Astrocyte (in vitro differentiated cells and primary cell): ENCODE data around the gene LLPH. TPM values are rescaled to one million over a fixed set of nuclear protein-coding genes. Genes with fewer than 3 reads are reported as not detected.
A peak's percentile ranks its signal among the peaks of the same experiment; 100 is the strongest.

Experiments
- DNase-seq: peaks from one replicate; pipeline ENCODE4 v3.0.0-alpha.2; 2010; ENCODE audit warnings: low read depth
- FAIRE-seq: peaks from 2 replicates; lab custom pipeline; 2011; peaks lifted over from hg19 to GRCh38; lab: Jason Lieb, UNC
- H2AFZ ChIP-seq: 2 replicates; pipeline ENCODE4 v1.6.0; 2012; ENCODE audit warnings: low read depth, low read length, inconsistent platforms
- H3K27ac ChIP-seq: 2 replicates; pipeline ENCODE4 v1.5.1; 2011; ENCODE audit warnings: low read depth, low read length, inconsistent platforms
- H3K27me3 ChIP-seq: 2 replicates; pipeline ENCODE4 v1.6.0; 2011; ENCODE audit warnings: low read length, inconsistent platforms; ENCODE audit not compliant: insufficient read depth
- H3K36me3 ChIP-seq: 2 replicates; pipeline ENCODE4 v1.5.1; 2011; ENCODE audit warnings: low read length, inconsistent platforms; ENCODE audit not compliant: insufficient read depth
- H3K4me1 ChIP-seq: 2 replicates; pipeline ENCODE4 v1.5.1; 2011; ENCODE audit warnings: low read length, inconsistent platforms; ENCODE audit not compliant: insufficient read depth
- H3K4me2 ChIP-seq: 2 replicates; pipeline ENCODE4 v1.6.0; 2012; ENCODE audit warnings: low read length, inconsistent platforms
- H3K4me3 ChIP-seq: 2 replicates; pipeline ENCODE4 v1.5.1; 2011; ENCODE audit warnings: low read depth, mild to moderate bottlenecking, low read length, inconsistent platforms; ENCODE audit not compliant: insufficient read depth
- H3K79me2 ChIP-seq: 2 replicates; pipeline ENCODE4 v1.6.0; 2012; ENCODE audit warnings: mild to moderate bottlenecking, low read length, inconsistent platforms; ENCODE audit not compliant: insufficient read depth
- H3K9ac ChIP-seq: 2 replicates; pipeline ENCODE4 v1.6.0; 2012; ENCODE audit warnings: mild to moderate bottlenecking, low read length, inconsistent platforms
- H3K9me3 ChIP-seq: 2 replicates; pipeline ENCODE4 v1.5.1; 2012; ENCODE audit warnings: low read depth, mild to moderate bottlenecking, low read length, inconsistent platforms; ENCODE audit not compliant: insufficient read depth
- H4K20me1 ChIP-seq: 2 replicates; pipeline ENCODE4 v1.6.0; 2012; ENCODE audit warnings: low read length, inconsistent platforms; ENCODE audit not compliant: insufficient read depth
- H3K27ac Mint-ChIP-seq: one replicate; pipeline ENCODE4 v1.8.0; 2021; ENCODE audit warnings: mild to moderate bottlenecking, mixed read lengths; ENCODE audit not compliant: unreplicated experiment
- H3K27me3 Mint-ChIP-seq: one replicate; pipeline ENCODE4 v1.8.0; 2021; ENCODE audit warnings: low read depth, mixed read lengths; ENCODE audit not compliant: unreplicated experiment
- H3K36me3 Mint-ChIP-seq: one replicate; pipeline ENCODE4 v1.8.0; 2021; ENCODE audit warnings: low read depth, mixed read lengths; ENCODE audit not compliant: unreplicated experiment
- H3K4me1 Mint-ChIP-seq: one replicate; pipeline ENCODE4 v1.8.0; 2021; ENCODE audit warnings: low read depth, mixed read lengths; ENCODE audit not compliant: unreplicated experiment
- H3K4me3 Mint-ChIP-seq: one replicate; pipeline ENCODE4 v1.8.0; 2021; ENCODE audit warnings: mild to moderate bottlenecking, moderate library complexity, mixed read lengths; ENCODE audit not compliant: unreplicated experiment
- H3K9me3 Mint-ChIP-seq: one replicate; pipeline ENCODE4 v1.8.0; 2021; ENCODE audit warnings: mild to moderate bottlenecking, mixed read lengths; ENCODE audit not compliant: unreplicated experiment
- CTCF ChIP-seq: IDR thresholded peaks from 2 replicates; pipeline ENCODE4 v1.5.1; 2011; ENCODE audit warnings: low read depth, mild to moderate bottlenecking, inconsistent platforms, low read length, moderate library complexity; ENCODE audit not compliant: insufficient read depth
- EZH2 ChIP-seq: IDR thresholded peaks from 2 replicates; pipeline ENCODE4 v1.6.1; 2012; ENCODE audit warnings: mild to moderate bottlenecking, low read length, inconsistent platforms; ENCODE audit not compliant: insufficient read depth
- total RNA-seq: library from RNA; stranded (reverse); gene quantifications from 2 replicates; pipeline ENCODE4 v1.2.1, GENCODE V29; 2021

Gene LLPH
- total RNA-seq, 1 donor from 2014 or later: 37.3 TPM

DNA sequence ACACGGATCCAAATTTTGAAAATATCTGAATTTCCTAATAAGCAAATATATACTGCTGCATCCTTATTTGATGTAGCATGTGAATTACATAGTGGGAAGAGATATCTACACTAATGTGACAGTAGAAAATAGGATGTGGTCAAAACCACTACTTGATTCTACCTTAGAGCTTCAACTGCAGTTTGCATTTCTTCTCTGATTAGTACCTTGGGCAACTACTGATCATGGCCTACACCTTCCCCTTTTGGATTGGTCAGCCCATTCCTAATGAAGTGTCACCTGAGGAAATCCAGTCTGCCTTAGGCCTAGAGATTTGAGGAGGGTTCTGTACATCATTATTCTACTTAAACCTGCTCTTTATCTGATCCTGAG is 10.7 kb downstream of the LLPH start:
- Mint-ChIP-seq H3K36me3 (peaks cover 2% of the 10 kb centered on the region), H3K4me3 (peak overlapping the region; percentile 31), H3K27me3 (no peaks in the 10 kb centered on the region), H3K4me1 (no peaks in the 10 kb centered on the region), H3K9me3 (no peaks in the 10 kb centered on the region), H3K27ac (no peak overlapping the region)
- Histone ChIP-seq H4K20me1 (peaks cover 4% of the 10 kb centered on the region), H3K27ac (no peak overlapping the region), H3K36me3 (peaks cover 8% of the 10 kb centered on the region), H3K4me3 (no peak overlapping the region), H3K9ac (no peak overlapping the region), H2AFZ (no peak overlapping the region), H3K9me3 (no peaks in the 10 kb centered on the region), H3K4me1 (no peaks in the 10 kb centered on the region), H3K79me2 (peaks cover 8% of the 10 kb centered on the region), H3K4me2 (no peak overlapping the region), H3K27me3 (no peaks in the 10 kb centered on the region)
- DNase-seq: no peak
- no peak for TF ChIP-seq CTCF
- TF ChIP-seq EZH2: no peak
- no peak for FAIRE-seq

DNA sequence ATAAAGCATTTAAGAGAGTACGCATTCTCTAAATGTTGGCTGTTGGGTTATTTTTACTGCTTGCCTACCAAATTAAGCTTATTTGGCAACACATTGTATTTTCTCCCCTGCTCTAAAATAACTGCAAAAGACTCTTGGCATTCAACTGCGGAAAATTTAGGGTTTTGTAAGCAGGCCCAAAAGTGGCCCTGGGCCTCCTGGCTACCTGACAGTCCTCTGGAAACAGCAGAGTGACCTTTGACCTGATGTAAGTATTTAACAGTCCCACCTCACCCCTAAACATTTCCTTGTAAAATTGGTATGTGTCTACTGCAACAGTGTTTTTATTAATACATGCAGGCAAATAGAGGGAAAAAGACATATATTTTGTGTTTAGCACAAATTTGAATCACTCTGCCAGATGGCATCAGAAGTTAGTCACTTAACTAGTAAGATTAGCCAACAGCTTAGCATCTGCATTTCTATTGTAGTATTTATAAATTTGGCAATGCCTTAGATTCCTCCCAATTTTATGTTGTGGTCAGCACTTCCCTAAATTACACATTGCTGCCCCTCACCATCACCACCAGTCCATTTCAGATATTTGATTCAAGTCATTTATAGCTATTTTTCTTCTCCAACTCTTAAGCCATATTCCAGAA is 11.2 kb downstream of the LLPH start:
- DNase-seq (no peak), FAIRE-seq (no peak)
- no peaks in the 10 kb centered on the region for H4K20me1 ChIP-seq
- no peak overlapping the region for H2AFZ ChIP-seq
- H3K36me3 ChIP-seq: peaks cover 3% of the 10 kb centered on the region
- no peaks in the 10 kb centered on the region for H3K4me1 ChIP-seq
- peaks cover 3% of the 10 kb centered on the region for H3K79me2 ChIP-seq
- no peaks in the 10 kb centered on the region for H3K27me3 ChIP-seq
- H3K9me3 ChIP-seq: no peaks in the 10 kb centered on the region
- peak overlapping the region; percentile 31 for H3K4me3 Mint-ChIP-seq
- no peak for TF ChIP-seq EZH2
- H3K36me3 Mint-ChIP-seq: peaks cover 2% of the 10 kb centered on the region
- no peaks in the 10 kb centered on the region for H3K9me3 Mint-ChIP-seq
- no peak overlapping the region for H3K27ac ChIP-seq
- no peak overlapping the region for H3K4me3 ChIP-seq
- no peaks in the 10 kb centered on the region for H3K27me3 Mint-ChIP-seq
- no peaks in the 10 kb centered on the region for H3K4me1 Mint-ChIP-seq
- no peak overlapping the region for H3K4me2 ChIP-seq
- no peak overlapping the region for H3K27ac Mint-ChIP-seq
- H3K9ac ChIP-seq: no peak overlapping the region

DNA sequence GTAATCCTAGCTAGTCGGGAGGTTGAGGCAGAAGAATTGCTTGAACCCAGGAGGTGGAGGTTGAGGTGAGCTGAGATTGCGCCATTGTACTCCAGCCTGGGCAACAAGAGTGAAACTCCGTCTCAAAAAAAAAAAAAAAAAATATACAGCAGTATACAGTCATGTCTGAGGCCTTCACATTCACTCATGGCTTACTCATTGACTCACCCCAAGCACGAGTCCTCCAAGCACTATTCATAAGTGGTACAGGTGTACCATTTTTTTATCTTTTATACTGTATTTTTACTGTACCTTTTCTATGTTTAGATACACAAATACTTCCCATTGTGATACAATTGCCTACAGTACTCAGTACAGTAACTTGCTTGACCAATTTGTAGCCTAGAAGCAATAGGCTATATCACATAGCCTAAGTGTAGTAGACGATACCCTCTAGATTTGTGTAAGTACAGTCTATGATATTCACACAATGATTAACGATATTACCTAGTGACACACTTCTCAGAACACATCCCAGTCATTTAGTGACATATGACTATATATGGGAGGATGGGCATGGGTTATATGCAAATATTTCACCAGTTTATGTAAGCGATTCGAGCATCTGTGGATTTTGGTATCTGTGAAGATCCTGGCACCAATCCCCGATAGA is 12.2 kb downstream of the LLPH start:
- no peak for TF ChIP-seq EZH2
- TF ChIP-seq CTCF: no peak
- no peak overlapping the region for H3K4me2 ChIP-seq
- H3K27me3 ChIP-seq: no peaks in the 10 kb centered on the region
- no peaks in the 10 kb centered on the region for H3K4me1 ChIP-seq
- H4K20me1 ChIP-seq: no peaks in the 10 kb centered on the region
- no peaks in the 10 kb centered on the region for H3K4me1 Mint-ChIP-seq
- H3K9me3 ChIP-seq: no peaks in the 10 kb centered on the region
- no peak overlapping the region for H3K4me3 ChIP-seq
- H3K27ac ChIP-seq: no peak overlapping the region
- no peaks in the 10 kb centered on the region for H3K36me3 ChIP-seq
- no peaks in the 10 kb centered on the region for H3K9me3 Mint-ChIP-seq
- peak; percentile 20 for DNase-seq
- no peak for FAIRE-seq
- no peaks in the 10 kb centered on the region for H3K79me2 ChIP-seq
- no peak overlapping the region for H3K4me3 Mint-ChIP-seq
- no peak overlapping the region for H2AFZ ChIP-seq
- H3K36me3 Mint-ChIP-seq: peaks cover 2% of the 10 kb centered on the region
- H3K27me3 Mint-ChIP-seq: no peaks in the 10 kb centered on the region
- no peak overlapping the region for H3K9ac ChIP-seq
- H3K27ac Mint-ChIP-seq: no peak overlapping the region
